T-helper 1 cell treated with Interleukin-12 subunit alpha and Interleukin-12 subunit beta and Interleukin-4 antibody, amounts not matched to agents 30 ng/mL and 1 ng/mL, for 36 hours (primary cell): ENCODE measurements around the gene NCR2. TPM values are rescaled to one million over a fixed set of nuclear protein-coding genes. Genes with fewer than 3 reads are reported as not detected.

Experiments
- intact Hi-C: fragments of 100-400 bp; cut with micrococcal nuclease; formaldehyde crosslinking; loops from one replicate; pipeline ENCODE4 v1.15.1; 2024
- total RNA-seq: library from RNA; stranded (reverse); gene quantifications from 2 replicates; pipeline ENCODE4 v1.2.3, GENCODE V29; 2022

NCR2 gene
- total RNA-seq, 1 donor from 2014 or later, result not detected

DNA sequence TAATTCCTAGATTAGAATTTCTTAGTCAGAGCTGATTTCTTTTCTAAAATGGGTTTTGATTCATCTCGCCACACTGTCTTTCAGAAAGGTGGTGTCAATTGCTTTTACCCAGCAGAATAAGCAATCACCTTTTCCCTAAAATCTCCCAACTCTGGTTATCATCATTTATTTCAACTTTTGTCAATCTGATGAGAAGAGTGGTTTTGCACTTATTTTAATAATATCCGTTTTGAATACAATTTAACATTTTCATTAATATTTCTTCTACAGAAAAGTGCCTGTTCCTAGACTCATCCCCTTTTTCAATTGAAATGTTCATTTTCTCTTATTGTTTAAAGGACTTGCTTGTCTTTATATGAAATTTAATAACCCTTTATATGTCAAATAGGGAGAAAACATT, 8.2 kb upstream of the NCR2 start:
- intact Hi-C loops, result no loop called here

DNA sequence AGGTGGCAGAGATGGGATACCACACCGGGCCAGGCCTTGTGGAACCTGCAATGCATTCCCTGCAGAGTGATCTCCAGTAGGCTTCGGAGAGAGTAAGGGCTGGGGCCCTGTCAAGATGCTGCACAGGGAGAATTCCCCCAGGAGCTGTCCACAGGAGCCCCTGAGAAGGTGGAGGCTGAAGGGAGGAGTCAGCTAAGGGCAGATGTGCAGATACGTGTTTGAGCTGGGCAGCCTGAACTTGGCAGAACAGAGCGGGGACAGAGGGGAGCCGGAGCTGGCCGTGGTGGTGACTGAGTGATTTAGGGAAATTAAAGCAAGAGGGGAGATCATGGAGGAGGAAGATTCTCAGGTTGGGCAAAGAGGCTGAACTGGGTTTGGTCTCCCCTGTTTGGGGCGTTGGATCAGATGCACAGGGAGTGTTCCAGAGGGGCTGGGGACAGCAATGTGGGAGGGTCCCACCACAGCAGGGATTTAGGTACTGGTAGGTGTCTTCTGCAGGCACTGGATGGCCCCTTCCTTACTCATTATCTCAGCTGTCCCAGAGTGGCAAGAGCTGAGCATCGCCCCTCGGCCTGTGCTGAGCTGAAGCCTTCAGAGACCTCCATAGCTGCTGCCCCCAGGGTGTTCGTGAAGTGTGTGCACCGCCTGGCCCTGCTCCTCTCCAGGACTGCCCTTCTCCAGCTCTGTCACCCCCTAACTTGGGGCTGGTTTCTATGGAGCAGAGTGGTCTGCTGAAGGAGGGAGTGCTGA, 3.8 kb upstream of the NCR2 start:
- intact Hi-C loops, result no loop called here

DNA sequence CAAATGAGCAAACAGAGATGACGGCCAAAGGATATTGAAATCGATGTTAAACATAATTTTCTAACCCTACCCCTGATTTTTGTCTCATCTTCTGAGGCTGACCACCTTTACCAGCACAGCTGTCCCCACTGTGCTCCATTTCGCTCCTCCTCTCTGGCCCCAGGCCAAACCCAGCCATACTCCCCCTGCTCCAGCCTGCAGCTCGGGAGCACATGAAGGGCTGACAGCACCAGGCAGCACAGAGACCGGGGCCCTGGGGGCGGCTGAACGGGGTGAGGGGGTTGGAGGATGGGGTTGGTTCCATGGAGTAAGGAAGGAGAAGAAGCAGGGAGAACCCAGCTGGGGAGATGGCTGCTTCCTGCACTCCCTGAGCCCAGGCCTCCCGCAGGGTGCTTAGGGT, 3.2 kb upstream of the NCR2 start:
- intact Hi-C loops, result no loop called here

DNA sequence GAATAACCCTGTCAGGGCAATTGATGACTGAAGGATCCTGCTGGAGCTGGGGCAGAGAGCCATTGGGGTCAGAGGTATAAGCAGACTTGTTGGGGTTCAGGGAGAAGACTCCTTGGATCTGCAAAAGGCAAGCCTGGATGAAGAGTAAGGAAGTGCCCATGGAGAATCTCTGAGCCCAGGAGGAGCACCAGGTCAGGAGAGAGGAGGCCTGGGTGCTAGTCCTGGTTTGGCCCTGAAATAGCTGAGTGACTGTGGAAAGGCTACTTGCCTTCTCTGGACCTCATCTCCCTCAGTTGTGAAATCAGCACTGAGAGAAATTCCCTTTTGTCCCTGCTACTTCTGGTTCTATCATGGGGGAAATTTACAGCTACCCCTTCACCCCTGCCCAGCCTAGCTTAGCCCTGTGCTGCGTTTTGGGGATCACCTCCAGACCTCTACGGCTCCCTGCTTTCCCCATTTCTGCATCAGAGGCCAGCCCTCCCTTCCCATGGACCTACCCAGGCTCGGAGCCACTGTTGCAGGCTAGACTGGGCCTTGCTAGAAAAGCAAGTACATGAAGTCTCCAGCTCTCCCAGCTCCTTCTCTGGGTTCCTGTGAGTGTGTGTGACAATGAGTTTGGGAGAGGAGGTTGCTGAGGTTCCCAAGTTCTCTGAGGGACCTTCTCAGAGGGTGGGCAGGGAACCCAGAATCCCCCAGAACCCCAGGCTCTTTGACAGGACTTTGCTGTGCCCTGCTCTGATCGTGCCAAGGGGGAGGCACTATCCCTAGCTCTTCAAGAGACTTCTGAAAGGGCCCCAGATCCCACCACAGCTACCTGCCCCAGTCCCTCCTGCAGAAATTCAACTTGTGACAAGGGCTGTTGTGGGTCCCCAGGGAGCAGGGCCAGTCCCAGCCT, 2.3 kb upstream of the NCR2 start:
- intact Hi-C loops, result no loop called here

DNA sequence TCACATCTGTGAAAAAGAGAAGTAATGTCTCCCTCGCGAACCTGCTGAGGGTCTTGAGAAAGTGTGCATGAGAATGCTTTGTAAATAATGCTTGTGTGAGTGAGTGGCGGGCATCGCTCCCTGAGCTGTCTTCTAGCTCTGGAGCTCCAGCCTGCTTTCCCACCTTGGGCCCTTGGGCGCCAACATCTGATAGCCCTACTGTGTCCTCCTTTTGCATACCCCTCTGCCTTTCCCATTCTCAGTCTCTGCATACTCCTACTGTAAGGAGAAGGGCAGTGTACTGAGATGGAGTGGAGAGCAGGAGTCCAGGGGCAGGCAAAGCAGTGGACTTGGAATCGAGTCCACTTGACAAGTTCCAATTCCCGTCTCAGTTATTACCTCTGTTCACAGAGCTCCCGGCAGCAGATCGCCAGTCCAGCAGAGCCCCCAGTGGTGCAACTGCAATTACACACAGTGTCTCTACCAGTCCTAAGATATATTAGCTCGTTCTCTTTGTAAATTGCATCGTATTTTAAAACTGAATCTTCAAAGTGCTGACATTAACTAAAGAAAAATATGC, 847 bp upstream of the NCR2 start:
- intact Hi-C loops, result loop anchor here (1.0 kb wide), 1 partner anchor 11 kb away; no protein-coding TSS in a partner anchor

DNA sequence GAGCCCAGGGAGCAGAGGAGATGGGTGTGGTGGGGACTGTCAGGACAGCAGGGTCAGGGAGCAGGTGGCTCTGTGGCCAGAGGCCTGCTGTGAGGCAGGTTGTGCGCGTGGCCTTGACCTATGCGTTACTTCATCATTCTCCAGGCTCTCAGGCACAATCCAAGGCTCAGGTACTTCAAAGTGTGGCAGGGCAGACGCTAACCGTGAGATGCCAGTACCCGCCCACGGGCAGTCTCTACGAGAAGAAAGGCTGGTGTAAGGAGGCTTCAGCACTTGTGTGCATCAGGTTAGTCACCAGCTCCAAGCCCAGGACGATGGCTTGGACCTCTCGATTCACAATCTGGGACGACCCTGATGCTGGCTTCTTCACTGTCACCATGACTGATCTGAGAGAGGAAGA, 535 bp downstream of the NCR2 start:
- intact Hi-C loops, result no loop called here

DNA sequence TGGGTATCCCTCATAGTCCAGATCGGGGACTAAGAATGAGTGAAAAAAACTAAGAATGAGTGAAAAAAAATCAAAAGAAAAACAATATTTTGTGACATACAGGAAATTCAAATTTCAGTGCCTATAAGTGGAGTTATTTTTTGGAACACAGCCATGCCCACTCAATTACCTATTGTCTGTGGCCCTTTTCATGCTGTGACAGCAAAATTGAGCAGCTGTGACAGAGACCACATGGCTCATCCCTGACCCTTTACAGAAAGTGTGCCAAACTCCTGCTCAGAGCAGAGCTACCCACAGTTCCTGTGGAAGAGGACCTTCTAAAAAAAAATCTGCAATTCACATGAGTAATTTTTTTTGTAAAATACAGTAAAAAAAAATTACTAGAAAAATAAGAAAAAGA, 1.4 kb downstream of the NCR2 start:
- intact Hi-C loops, result no loop called here

DNA sequence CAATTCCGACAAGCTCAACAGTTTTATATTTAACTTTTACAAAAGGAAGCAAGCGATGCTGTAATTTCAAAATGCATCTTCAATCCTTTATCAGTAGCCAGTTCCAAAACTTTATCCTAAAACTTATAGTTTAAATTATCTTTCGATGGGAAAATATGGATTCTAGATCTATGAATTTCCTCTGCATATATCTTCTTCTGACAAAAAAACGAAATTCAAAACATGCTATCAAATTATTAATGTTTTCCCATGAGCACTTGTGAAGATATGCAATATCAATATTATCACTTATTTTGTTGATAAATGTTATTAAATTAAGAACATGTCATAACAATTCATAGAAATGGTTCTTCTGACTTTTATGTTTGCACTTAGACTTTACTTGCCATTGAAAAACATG, 2.3 kb downstream of the NCR2 start:
- intact Hi-C loops, result no loop called here

DNA sequence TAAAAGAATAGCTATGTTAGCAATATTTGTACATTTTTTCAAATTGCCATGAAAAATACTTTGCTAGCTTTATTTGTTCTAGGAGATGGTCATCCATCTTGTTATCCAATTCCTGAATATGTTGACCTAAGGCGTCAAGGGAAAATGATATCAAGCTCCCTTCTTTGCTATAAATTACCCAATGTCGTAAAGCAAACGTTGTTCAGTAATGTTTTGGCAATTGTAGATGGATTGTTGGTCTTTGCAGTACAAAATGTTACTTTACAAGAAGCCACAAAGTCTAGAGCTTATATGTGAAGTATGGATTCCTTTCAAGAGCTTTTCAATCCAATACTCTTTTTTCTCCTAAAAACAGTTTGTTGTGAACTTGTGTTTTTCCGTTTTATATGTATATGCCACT, 3.3 kb downstream of the NCR2 start:
- intact Hi-C loops, result no loop called here

DNA sequence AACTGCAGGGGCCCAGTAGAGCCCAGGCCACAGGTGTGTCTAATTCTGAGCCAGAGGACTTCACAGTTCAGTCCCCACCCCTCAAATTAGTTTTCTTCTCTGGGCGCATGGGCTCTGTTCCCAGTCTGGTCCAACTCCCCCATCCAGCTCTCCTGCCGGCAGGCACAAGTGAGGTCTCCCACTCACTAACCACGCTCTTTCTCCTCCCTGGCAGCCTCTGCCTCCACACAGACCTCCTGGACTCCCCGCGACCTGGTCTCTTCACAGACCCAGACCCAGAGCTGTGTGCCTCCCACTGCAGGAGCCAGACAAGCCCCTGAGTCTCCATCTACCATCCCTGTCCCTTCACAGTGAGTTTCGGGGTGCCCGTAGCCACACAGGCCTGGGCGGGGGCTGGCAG, 6.2 kb downstream of the NCR2 start:
- intact Hi-C loops, result no loop called here

DNA sequence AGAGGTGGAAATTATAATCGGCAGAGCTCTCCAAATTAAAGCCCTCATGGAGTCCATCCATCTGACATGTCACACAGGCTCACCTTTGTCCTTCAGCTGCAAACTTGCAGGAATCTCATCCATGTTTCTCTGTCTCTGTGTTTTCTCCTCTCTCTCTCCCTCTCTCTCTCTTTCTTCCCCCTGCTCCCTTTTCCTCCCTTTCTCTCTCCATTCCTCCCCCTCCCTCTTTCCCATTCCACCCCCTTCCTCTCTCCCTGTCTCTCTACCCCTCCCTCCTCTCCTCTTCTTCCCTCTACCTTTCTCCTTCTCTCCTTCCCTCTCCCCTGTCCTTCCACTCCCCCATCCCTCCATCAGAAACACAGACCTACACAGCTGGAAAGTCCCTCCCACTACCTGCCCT, 6.8 kb downstream of the NCR2 start:
- intact Hi-C loops, result no loop called here

DNA sequence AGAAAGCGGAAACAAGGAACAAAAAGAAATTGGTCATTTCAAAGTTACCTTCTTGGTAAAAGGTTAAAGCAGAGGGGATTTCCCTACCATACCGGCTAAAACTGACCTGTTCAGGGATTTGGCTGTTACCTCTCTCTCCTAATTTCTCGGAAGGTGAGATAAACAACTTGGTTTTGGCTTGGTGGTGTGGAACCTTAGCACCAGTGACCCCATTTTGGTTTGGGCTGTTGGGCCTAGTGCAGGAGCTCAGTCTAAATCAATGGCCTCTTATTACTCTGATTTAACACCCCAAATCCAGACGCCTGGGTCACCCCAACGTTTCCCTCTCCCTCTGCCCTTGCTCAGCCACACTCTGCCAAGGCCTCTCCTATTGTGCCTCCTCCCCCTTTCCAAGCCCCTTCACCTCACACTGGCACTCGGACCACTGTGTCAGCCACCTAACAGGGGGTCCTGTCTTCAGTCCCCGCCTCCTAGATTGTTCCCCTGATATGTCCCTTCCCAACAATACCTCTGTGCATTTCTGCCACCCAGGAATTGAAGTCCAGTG, 8.3 kb downstream of the NCR2 start:
- intact Hi-C loops, result no loop called here

DNA sequence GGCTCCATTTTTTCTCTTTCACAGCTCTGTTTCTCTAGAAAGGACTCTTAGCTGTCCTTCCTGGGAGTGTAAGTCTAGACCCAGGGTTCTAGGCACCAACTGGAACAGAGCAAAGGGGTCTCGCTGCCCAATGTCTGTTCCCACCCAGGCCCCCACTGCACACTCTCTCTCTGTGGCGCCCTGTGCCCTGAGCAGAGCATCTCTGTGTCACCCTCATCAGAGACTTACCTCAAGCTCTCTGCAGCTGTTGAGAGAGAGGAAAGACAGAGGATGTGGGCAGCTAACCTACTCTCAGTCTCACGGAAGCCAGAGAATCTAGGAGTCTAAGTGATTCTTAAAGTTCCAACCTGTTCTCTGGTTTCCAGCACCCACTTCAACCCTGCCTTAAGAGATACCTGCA, 9.5 kb downstream of the NCR2 start:
- intact Hi-C loops, result loop anchor here (1.0 kb wide), 3 partner anchors 11 to 25 kb away; no protein-coding TSS in a partner anchor

DNA sequence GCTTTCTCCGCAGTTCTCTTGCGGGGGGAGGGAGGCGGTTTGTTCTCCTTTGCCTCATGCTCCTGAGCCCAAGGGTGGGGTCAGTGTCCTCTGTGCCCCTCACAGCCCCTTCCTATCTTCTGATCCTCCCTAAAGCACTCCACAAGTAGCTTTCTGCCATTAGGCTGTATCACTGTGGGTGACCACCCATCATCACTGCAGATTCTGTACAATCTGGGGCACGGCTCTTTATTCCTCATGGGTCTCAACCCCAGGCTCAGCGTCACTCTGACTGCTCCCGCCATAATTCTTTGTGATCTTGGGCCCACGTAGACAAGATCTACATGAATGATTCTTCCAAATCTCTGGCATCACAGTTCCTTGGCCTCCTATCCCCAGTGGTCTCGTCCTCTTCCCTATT, 10.5 kb downstream of the NCR2 start:
- intact Hi-C loops, result loop anchor here (1.0 kb wide), 3 partner anchors 12 to 26 kb away; no protein-coding TSS in a partner anchor

DNA sequence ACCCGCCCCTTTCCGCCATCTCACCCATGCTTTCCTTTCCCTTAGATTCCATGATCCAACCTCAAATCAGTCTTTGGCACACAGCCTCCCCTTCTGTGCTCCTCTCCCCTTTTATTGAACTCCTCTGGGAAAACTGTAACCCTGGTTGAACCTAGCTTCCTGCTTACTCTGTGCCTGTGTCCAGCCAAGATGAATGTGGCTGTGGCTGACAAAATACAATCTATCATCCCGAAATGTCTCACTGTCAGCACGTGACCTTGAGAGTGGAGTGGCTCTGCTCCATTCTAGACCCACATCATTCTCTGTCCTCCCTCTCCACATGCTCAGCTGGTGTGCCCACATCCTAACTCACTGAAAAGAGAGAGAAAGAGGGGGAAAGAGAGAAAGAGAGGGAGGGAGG, 11.0 kb downstream of the NCR2 start:
- intact Hi-C loops, result no loop called here

DNA sequence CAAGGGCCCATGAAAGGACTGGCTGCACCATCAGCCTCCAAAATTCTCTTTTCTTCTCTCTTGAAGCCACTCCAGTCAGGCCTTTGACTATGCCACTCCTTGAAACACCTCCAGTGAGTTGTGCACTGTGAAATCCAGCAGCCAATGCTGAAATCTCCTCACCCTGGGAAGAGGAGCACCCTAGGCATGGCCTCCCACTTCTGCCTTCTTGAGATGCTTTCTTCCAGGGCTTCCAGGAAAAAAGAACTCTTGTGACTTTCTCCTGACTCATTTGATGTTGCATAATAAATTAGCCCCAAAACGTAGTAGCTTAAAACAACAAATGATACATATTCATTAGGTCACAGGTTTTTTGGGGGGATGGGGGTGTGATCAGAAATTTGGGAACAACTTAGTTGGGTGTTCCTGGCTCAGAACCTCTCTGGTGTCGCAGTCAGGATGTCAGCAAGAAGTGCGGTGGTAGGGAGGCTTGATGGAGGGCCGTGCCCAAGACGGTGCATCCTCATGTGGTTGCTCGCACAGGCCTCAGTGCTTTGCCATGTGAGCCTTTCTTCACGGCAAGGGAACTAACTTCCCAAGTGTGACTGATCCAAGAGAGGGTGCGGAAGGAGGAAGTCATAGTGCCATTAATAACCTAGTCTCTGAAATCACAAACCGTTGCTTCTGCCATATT, 12.1 kb downstream of the NCR2 start:
- intact Hi-C loops, result no loop called here

DNA sequence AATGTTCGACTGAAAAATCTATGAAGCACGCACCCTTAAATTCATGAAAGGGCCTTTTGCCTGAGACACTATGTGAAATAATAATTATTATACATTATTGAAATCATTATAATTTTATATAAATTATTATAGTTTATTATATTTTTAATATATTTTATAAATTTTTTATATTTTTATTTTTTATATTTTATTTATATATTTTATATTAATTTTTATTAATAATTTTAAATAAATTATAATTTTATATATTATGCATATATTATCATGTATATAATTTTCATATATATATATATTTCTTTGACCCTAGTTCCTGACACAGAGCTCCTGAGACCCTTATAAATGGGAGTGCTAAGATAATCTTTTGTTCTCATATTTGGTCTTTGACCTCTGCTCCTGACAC, 13.5 kb downstream of the NCR2 start:
- intact Hi-C loops, result no loop called here

DNA sequence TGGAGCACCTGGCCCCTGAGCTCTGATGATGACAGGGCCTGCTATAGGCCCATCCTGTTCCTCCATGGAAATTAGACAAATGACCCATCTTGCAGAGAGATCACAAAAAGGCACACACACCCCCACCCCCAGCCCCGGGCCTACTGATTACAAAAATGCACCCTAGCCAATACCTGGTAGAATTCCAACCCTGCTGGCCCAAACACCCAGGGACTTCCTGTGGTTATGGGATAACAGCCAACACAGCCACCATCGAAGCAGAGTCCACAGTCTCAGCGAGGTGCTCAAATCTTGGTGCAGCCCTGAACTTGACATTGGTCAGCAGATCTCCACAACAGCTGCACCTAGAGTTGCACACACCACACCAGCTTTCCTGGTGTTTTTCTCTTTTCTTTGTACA, 17.0 kb downstream of the NCR2 start:
- intact Hi-C loops, result no loop called here

DNA sequence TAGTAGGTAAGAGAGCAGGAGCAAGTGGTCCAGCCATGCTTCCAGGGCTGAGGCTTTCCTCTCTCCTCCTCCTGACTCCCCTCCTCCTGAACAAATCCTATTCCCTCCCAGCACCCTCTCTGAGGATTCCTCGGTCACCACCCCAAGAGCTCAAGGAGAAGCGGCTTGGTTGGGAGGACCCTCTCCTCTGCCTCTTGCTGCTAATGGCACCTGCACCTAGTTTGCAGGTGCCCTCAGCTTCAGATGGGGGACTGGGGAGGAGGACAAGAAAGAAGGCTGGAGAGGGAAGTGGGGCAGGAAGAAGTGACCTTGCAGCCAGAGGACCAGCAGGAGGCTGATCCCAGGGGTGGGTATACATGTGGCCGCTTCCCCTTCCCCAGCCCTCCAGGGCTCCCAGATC, 17.5 kb downstream of the NCR2 start:
- intact Hi-C loops, result no loop called here

DNA sequence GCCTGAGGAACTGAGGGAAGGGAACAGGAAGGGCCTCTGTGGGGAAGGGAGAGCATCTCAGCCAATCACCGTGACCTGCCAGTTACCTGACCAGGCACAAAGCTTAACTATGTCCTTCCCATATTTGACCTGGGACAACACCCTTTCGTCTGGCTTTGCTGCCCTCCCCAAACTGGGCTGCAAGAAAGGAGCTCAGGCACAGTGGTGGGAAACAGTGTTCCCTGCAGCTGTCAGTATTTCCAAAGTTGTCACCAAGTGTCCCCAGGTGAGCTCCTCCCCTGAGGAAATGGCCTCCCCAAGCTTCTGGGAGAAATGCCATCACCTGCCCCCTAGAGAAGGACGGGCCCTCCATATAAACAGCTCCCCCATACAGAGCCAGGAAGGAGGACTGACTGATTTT, 17.9 kb downstream of the NCR2 start:
- intact Hi-C loops, result no loop called here

DNA sequence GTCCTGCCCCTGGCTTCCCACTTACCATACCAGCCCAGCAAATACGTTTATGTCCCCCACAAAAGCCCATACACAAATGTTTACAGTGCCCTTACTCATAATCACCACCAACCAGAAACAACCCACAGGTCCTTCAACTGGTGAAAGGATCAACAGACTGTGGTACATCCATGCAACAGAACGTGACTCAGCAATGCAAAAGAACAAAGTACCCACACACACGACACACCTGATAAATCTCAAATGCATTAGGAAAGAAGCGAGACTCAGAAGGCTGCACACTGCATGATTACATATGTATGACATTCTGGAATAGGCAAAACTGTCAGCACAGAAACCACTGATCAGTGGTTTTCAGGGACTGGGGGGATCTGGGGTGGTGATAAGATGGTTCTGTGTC, 20.5 kb downstream of the NCR2 start:
- intact Hi-C loops, result no loop called here
